GM04504 (cell line): Measurements from ENCODE around the gene SUGCT.
A peak's percentile ranks its signal among the peaks of the same experiment; 100 is the strongest.
"Not testable (repeated sequence)": the region's sequence is repeated elsewhere in the genome, so short reads cannot be mapped to it uniquely, and the experiment has no call there.

ENCODE experiments used
- DNase-seq: peaks from one replicate; pipeline ENCODE4 v3.0.0-alpha.2; 2012; ENCODE audit warnings: low read depth

SUGCT gene

GRCh38 chr7:40580776-40581175 lies 446.0 kb downstream of the SUGCT start:
- no peak for DNase-seq

- no peak for DNase-seq
Observed at GRCh38 chr7:40582539-40582938, 447.7 kb downstream of the SUGCT start.

GRCh38 chr7:40583667-40584444 lies 449.1 kb downstream of the SUGCT start:
- peak; percentile 40 for DNase-seq

- DNase-seq = no peak
Observed at GRCh38 chr7:40584667-40585433, 450.0 kb downstream of the SUGCT start.

- no peak for DNase-seq
Observed at GRCh38 chr7:40586197-40586596, 451.4 kb downstream of the SUGCT start.

- DNase-seq = no peak
Observed at GRCh38 chr7:40587419-40587818, 452.6 kb downstream of the SUGCT start.

GRCh38 chr7:40595129-40595528 lies 460.3 kb downstream of the SUGCT start:
- DNase-seq = no peak

GRCh38 chr7:40595832-40596231 lies 461.0 kb downstream of the SUGCT start:
- no peak for DNase-seq

GRCh38 chr7:40597517-40597916 lies 462.7 kb downstream of the SUGCT start:
- DNase-seq = no peak

- DNase-seq = no peak
Observed at GRCh38 chr7:40598915-40599314, 464.1 kb downstream of the SUGCT start.

- no peak for DNase-seq
Observed at GRCh38 chr7:40599836-40600235, 465.0 kb downstream of the SUGCT start.

- DNase-seq = not testable (repeated sequence)
Observed at GRCh38 chr7:40602351-40602750, 467.5 kb downstream of the SUGCT start.

GRCh38 chr7:40604601-40605438 lies 470.0 kb downstream of the SUGCT start:
- no peak for DNase-seq

- DNase-seq = no peak
Observed at GRCh38 chr7:40608321-40609075, 473.7 kb downstream of the SUGCT start.

- no peak for DNase-seq
Observed at GRCh38 chr7:40610461-40610860, 475.7 kb downstream of the SUGCT start.

- DNase-seq = no peak
Observed at GRCh38 chr7:40611095-40611871, 476.5 kb downstream of the SUGCT start.

- no peak for DNase-seq
Observed at GRCh38 chr7:40612298-40612697, 477.5 kb downstream of the SUGCT start.

- DNase-seq = no peak
Observed at GRCh38 chr7:40619647-40620046, 484.8 kb downstream of the SUGCT start.

- DNase-seq = no peak
Observed at GRCh38 chr7:40621592-40621998, 486.8 kb downstream of the SUGCT start.

- no peak for DNase-seq
Observed at GRCh38 chr7:40622941-40623501, 488.2 kb downstream of the SUGCT start.

- DNase-seq = no peak
Observed at GRCh38 chr7:40623863-40624262, 489.1 kb downstream of the SUGCT start.
